Activated CD8-positive, alpha-beta T cell treated with anti-CD3 and anti-CD28 coated beads for 36 hours (primary cell): ENCODE data around the gene SEMA3D. TPM values are rescaled to one million over a fixed set of nuclear protein-coding genes. Genes with fewer than 3 reads are reported as not detected.
A peak's percentile ranks its signal among the peaks of the same experiment; 100 is the strongest.

ENCODE experiments used
- ATAC-seq: fragments of 200-7000 bp; cut with Tn5 transposase; one replicate; pipeline ENCODE4 v1.10.0; 2021; ENCODE audit warnings: mild to moderate bottlenecking, moderate library complexity
- CTCF ChIA-PET: fragments of 350-600 bp; sonication (Branson Sonifier 250); formaldehyde crosslinking; loops from one replicate; lab custom pipeline; 2021; ENCODE audit warnings: antibody characterized with exemption; lab: Charles Lee
- POLR2A ChIA-PET: fragments of 350-600 bp; sonication (Branson Sonifier 250); formaldehyde crosslinking; loops from one replicate; lab custom pipeline; 2021; ENCODE audit warnings: antibody characterized with exemption; lab: Charles Lee
- DNase-seq: peaks from one replicate; pipeline ENCODE4 v3.0.0-alpha.2; 2020
- H3K27ac Mint-ChIP-seq: one replicate; pipeline ENCODE4 v1.8.0; 2021; ENCODE audit warnings: mild to moderate bottlenecking, mixed read lengths
- H3K27me3 Mint-ChIP-seq: one replicate; pipeline ENCODE4 v1.8.0; 2021; ENCODE audit warnings: mixed read lengths
- H3K36me3 Mint-ChIP-seq: one replicate; pipeline ENCODE4 v1.8.0; 2021; ENCODE audit warnings: low read depth, mixed read lengths
- H3K4me1 Mint-ChIP-seq: one replicate; pipeline ENCODE4 v1.8.0; 2021; ENCODE audit warnings: low read depth, mixed read lengths
- H3K4me3 Mint-ChIP-seq: one replicate; pipeline ENCODE4 v1.8.0; 2021; ENCODE audit warnings: mild to moderate bottlenecking, moderate library complexity, mixed read lengths
- H3K9me3 Mint-ChIP-seq: one replicate; pipeline ENCODE4 v1.8.0; 2021; ENCODE audit warnings: mixed read lengths
- CTCF ChIP-seq: fragments of 200-600 bp; IDR thresholded peaks from one replicate; pipeline ENCODE4 v1.8.0; 2022; ENCODE audit warnings: antibody characterized with exemption, mild to moderate bottlenecking
- intact Hi-C: fragments of 100-400 bp; cut with micrococcal nuclease; formaldehyde crosslinking; loops from one replicate; pipeline ENCODE4 v1.10.0; 2022
- total RNA-seq, 2 experiments: library from RNA; stranded (reverse); gene quantifications; one replicate each; pipeline ENCODE4 v1.2.3, GENCODE V29; 2021

SEMA3D gene
- total RNA-seq, 2 experiments from 2014 or later = not detected

- H3K9me3 Mint-ChIP-seq = no peaks in the 10 kb centered on the region
- no peak for DNase-seq
- ATAC-seq = no peak
- H3K27me3 Mint-ChIP-seq = peaks cover 2% of the 10 kb centered on the region
- ChIA-PET CTCF (no interaction called here), POLR2A (no interaction called here)
- no peaks in the 10 kb centered on the region for H3K4me1 Mint-ChIP-seq
- intact Hi-C loops = no loop called here
- no peak overlapping the region for H3K27ac Mint-ChIP-seq
- H3K36me3 Mint-ChIP-seq = no peaks in the 10 kb centered on the region
- no peak for TF ChIP-seq CTCF
- no peak overlapping the region for H3K4me3 Mint-ChIP-seq
Observed at GRCh38 chr7:85033263-85033662, 153.6 kb downstream of the SEMA3D start.

- intact Hi-C loops = no loop called here
- no peaks in the 10 kb centered on the region for H3K9me3 Mint-ChIP-seq
- peaks cover 2% of the 10 kb centered on the region for H3K27me3 Mint-ChIP-seq
- ATAC-seq (no peak), DNase-seq (no peak)
- H3K27ac Mint-ChIP-seq = no peak overlapping the region
- H3K36me3 Mint-ChIP-seq = no peaks in the 10 kb centered on the region
- TF ChIP-seq CTCF = no peak
- H3K4me1 Mint-ChIP-seq = no peaks in the 10 kb centered on the region
- ChIA-PET CTCF (no interaction called here), POLR2A (no interaction called here)
- no peak overlapping the region for H3K4me3 Mint-ChIP-seq
Observed at GRCh38 chr7:85031475-85031874, 155.4 kb downstream of the SEMA3D start.

DNA sequence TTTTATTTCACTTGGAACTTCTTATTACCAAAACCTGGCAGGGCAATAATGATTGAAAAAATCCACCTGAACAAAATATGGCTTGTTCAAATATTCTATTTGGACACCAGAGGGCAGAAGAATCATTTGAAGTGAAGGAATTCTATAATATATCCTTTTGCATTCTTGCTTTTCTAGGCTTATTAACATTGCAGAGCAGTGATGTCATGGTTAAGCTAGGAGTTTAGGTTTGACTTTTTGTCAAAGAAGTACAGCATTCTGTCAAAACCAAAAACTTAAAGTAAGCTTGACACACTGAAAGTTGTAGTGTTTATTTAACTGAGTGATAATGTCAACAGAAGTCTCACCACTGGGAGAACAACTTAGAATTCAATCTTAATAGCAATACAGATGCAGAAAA is 156.0 kb downstream of the SEMA3D start:
- intact Hi-C loops = no loop called here
- no peaks in the 10 kb centered on the region for H3K4me1 Mint-ChIP-seq
- DNase-seq (no peak), ATAC-seq (no peak)
- peak; percentile 48 for TF ChIP-seq CTCF
- H3K27ac Mint-ChIP-seq = no peak overlapping the region
- no peaks in the 10 kb centered on the region for H3K9me3 Mint-ChIP-seq
- ChIA-PET POLR2A (no interaction called here), CTCF (no interaction called here)
- H3K4me3 Mint-ChIP-seq = no peak overlapping the region
- peaks cover 2% of the 10 kb centered on the region for H3K27me3 Mint-ChIP-seq
- H3K36me3 Mint-ChIP-seq = no peaks in the 10 kb centered on the region

GRCh38 chr7:85025312-85025756 is 161.5 kb downstream of the SEMA3D start:
- ChIA-PET CTCF (interaction anchor here (1.2 to 2.1 kb wide), 2 partner anchors 529 to 1089 kb away, joined by 4 to 12 read pairs; no protein-coding TSS in a partner anchor), POLR2A (no interaction called here)
- no peak for DNase-seq
- Mint-ChIP-seq H3K27me3 (peaks cover 2% of the 10 kb centered on the region), H3K36me3 (no peaks in the 10 kb centered on the region), H3K9me3 (no peaks in the 10 kb centered on the region), H3K27ac (no peak overlapping the region), H3K4me3 (no peak overlapping the region), H3K4me1 (no peaks in the 10 kb centered on the region)
- no peak for ATAC-seq
- intact Hi-C loops = no loop called here
- no peak for TF ChIP-seq CTCF

GRCh38 chr7:85023916-85024315 is 162.9 kb downstream of the SEMA3D start:
- intact Hi-C loops = loop anchor here (5.0 kb wide), 1 partner anchor 1047 kb away; no protein-coding TSS in a partner anchor
- POLR2A ChIA-PET = interaction anchor here (0.5 kb wide), 1 partner anchor 500 kb away, joined by 3 read pairs; no protein-coding TSS in a partner anchor
- no peaks in the 10 kb centered on the region for H3K36me3 Mint-ChIP-seq
- H3K27me3 Mint-ChIP-seq = peaks cover 3% of the 10 kb centered on the region
- TF ChIP-seq CTCF = no peak
- no peak overlapping the region for H3K27ac Mint-ChIP-seq
- CTCF ChIA-PET = interaction anchor here (1.0 to 2.1 kb wide), 3 partner anchors 530 to 1087 kb away, joined by 3 to 12 read pairs (median 4); no protein-coding TSS in a partner anchor
- ATAC-seq (no peak), DNase-seq (no peak)
- no peaks in the 10 kb centered on the region for H3K4me1 Mint-ChIP-seq
- H3K9me3 Mint-ChIP-seq = no peaks in the 10 kb centered on the region
- H3K4me3 Mint-ChIP-seq = no peak overlapping the region
